Astrocyte of the spinal cord (primary cell): ENCODE results near the gene LRP3.
A peak's percentile ranks its signal among the peaks of the same experiment; 100 is the strongest.

ENCODE experiments used
- DNase-seq: peaks from one replicate; pipeline ENCODE4 v3.0.0; 2011; ENCODE audit warnings: low read depth, low spot score
- H3K4me3 ChIP-seq: 2 replicates; pipeline ENCODE4 v1.5.1; 2011; ENCODE audit warnings: low read depth, mild to moderate bottlenecking, low read length, moderate library complexity
- in situ Hi-C: cut with HindIII; loops from 2 replicates; pipeline ENCODE4 v1.10.0; 2017; ENCODE audit warnings: low sequenced_read_pairs
- TF ChIP-seq, protein P1 (sequence below): IDR thresholded peaks from 2 replicates; pipeline ENCODE4 v1.5.1; 2012; ENCODE audit warnings: low read depth, mild to moderate bottlenecking, low read length, inconsistent platforms

LRP3 gene

DNA sequence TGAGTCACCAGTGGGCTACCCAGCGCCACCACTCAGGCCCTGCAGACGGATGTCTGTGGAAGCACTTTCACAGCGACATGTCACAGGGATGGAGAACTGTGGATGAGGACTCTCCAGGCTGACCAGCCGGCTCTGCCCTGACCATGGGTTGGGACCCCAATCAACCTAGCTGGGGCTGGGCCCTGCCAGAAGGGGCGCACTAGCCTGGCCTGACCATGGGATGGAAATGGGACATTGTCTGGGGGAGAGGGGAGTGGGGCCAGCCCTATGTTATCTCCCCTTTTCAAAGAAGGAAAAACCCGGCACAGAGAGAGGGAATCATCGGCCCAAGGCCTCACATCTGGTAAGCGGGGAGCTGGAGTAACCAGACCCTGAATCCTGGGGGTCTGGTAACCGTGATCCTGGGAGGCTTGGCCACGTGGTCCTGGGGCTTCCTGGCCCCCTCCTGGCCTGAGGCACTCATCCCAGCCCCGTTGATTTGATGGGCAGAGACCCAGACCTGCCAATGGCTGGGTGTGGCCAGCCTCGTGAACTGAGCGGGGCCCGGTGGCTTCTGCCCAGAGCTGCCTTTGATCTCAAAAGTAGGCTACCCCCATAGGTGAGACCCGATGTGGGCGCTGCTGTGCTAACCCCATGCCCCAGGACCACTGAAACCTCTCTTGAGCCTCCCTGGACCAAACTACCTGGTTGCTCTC, 42.7 kb downstream of the LRP3 start:
- no peak for DNase-seq
- TF ChIP-seq, protein P1, sequence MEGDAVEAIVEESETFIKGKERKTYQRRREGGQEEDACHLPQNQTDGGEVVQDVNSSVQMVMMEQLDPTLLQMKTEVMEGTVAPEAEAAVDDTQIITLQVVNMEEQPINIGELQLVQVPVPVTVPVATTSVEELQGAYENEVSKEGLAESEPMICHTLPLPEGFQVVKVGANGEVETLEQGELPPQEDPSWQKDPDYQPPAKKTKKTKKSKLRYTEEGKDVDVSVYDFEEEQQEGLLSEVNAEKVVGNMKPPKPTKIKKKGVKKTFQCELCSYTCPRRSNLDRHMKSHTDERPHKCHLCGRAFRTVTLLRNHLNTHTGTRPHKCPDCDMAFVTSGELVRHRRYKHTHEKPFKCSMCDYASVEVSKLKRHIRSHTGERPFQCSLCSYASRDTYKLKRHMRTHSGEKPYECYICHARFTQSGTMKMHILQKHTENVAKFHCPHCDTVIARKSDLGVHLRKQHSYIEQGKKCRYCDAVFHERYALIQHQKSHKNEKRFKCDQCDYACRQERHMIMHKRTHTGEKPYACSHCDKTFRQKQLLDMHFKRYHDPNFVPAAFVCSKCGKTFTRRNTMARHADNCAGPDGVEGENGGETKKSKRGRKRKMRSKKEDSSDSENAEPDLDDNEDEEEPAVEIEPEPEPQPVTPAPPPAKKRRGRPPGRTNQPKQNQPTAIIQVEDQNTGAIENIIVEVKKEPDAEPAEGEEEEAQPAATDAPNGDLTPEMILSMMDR: no peak
- in situ Hi-C loops: no loop called here

DNA sequence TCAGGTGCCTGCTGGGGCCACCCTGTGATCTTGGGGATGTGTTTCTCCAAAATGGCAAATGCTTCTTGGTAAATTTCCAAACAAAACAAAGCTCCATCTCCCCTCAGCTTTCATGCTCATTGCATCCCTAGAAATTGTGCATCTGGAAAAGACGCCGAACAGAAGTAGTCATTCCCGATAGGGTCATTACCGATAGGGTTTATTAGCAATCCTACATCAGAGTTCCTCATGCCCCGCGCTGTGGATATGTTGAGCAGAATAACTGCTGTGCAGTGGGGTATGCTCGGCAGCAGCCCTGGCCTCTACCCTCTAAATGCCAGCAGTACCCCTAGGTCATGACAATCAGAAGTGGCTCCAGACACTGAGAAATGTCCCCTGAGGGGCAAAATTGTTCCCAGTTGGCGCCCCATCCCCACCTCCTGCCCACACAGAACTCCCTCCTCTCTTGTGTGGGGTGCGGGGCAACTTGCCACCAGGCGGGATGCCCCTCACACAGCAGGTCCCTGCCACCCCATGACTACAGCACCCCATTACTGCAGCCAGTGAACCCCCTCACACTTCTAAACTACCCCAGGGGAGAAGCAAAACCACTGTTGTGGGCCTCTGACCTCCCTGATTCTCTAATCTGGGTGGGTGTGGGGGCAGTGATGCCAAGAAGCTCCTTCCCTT, 44.5 kb downstream of the LRP3 start:
- TF ChIP-seq, protein P1: no peak
- in situ Hi-C loops: no loop called here
- no peak for DNase-seq
- H3K4me3 ChIP-seq: no peak overlapping the region

More for the DNA sequence above, 42.7 kb downstream of the LRP3 start:
- H3K4me3 ChIP-seq: no peak overlapping the region

DNA sequence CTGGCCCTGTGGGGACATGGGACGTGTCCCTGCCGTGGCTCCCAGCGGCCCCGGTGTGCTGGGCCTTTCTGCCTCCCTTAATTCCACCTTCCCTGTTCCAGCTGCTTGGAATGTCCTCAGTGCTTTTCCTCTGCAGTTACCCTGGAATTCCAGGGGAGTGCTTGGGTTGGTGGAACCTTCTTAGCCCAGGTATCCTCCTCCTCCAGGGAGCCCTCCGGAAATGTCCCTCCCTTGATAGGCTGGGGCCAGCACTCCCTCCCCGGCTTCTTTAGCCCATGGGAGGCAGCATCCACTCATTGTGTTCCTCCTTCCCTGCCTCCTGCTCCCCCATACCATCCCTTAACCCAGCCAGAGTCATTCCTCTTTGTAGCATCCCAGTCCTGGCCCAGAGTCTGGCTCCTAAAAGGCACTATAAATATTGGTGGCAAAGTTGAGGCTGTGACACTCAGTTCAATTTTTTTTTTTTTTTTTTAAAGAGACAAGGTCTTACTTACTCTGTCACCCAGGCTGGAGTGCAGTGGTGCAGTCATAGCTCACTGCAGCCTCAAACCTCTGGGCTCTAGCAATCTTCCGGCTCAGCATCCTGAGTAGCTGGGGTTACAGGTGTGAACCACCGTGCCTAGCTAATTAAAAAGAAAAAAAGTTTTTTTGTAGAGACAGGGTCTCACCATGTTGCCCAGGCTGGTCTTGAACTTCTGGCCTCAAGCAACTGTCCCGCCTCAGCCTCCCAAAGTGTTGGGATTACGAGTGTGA, 45.3 kb downstream of the LRP3 start:
- DNase-seq: no peak
- H3K4me3 ChIP-seq: no peak overlapping the region
- in situ Hi-C loops: no loop called here
- TF ChIP-seq, protein P1: no peak

DNA sequence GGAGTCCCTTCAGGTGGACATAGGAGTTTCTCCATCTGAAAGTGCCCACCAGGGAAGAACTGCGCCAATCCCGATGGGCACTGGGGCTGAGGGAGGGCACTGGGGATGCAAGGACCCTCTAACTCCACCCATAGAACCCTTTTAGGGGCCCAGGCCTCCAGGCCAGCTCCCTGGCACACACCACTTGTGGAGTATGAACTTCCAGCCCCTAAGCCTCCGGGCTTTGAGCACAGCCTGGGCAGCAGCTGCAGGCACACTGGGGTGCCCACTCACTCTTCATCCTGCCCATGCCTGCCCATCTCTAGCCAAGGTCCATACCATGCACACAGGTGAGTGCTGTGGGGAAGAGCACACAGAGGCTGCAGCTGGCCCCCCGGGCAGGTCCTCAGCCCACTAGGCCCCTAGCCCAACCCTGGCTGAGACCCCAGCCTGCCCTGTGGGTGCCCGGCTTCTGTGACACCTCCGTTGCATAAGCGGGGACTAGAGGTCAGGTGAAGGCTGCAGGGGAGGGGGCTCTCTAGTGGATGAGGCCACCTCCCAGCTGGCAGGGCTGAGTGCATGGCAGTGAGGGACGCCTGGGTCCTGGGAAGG, 46.1 kb downstream of the LRP3 start:
- in situ Hi-C loops: no loop called here
- DNase-seq: no peak
- TF ChIP-seq, protein P1: no peak
- H3K4me3 ChIP-seq: no peak overlapping the region

DNA sequence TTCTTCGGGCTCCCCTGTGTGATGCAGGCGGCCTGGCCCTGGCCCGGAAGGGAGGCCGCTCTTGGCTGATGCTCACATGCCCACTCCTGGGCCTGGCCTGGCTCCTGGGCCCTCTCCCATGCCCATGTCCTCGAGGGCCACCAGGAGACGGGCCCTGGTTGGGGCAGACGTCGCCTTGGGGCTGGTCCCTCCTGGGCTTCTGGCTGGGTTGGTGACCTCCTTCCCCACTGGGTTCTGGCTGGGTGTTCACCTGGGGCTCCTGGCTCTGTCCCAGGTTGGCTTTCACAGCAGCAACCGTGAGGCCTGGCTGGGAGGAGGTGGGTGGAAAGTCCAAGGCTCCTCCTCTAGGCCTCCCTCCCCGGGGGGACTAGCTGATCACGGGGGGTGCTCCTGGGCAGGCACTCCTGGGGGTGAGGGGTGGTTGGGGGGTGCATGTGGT, 47.0 kb downstream of the LRP3 start:
- TF ChIP-seq, protein P1: no peak

DNA sequence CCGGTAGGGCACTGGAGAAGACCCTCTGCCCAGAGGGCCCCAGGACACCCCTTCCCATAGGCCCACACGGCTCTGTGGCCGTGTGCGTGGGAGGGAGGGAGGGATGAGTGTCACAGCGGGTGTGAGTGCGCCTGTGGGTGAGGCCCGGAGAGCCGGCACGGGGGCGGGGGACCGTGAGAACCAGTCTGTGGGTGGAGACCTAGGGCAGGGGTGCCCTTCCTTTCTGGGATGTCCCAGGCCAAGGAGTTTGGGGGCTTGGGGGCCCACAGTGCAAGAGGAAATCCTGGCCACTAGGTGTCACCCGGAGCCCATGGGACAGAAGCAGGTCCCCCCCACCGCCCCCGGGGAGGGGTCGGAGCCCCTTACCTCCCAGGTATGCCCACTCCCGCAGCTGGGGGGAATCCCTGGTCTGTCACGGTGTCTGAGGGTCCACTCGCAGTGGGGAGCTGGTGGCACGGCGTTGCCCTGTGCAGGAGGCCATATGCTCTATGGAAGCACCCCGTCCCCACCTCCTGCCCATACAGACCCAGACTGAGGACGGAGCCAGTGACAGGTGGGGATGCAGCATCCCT, 47.5 kb downstream of the LRP3 start:
- in situ Hi-C loops: no loop called here
- DNase-seq: no peak
- TF ChIP-seq, protein P1: peak; percentile 66
- no peak overlapping the region for H3K4me3 ChIP-seq

More for the DNA sequence above, 47.0 kb downstream of the LRP3 start:
- H3K4me3 ChIP-seq: no peak overlapping the region
- in situ Hi-C loops: no loop called here
- DNase-seq: no peak
